Fibroblast of the aortic adventitia (primary cell): ENCODE measurements around the gene GAB2. TPM values are rescaled to one million over a fixed set of nuclear protein-coding genes. Genes with fewer than 3 reads are reported as not detected.
"Not testable (repeated sequence)": the region's sequence is repeated elsewhere in the genome, so short reads cannot be mapped to it uniquely, and the experiment has no call there.

Experiments
- DNase-seq: peaks from one replicate; pipeline ENCODE4 v3.0.0-alpha.2; 2010; ENCODE audit warnings: low read depth
- H3K4me3 ChIP-seq: 2 replicates; pipeline ENCODE4 v1.5.1; 2011; ENCODE audit warnings: low read depth, mild to moderate bottlenecking, control low read depth, low read length, moderate library complexity
- CTCF ChIP-seq: IDR thresholded peaks from 2 replicates; pipeline ENCODE4 v1.5.1; 2011; ENCODE audit warnings: mild to moderate bottlenecking, low read length, control low read depth, inconsistent platforms; ENCODE audit not compliant: insufficient read depth
- total RNA-seq: library from RNA; depleted of rRNA; stranded (reverse); fragments of >200 nt; gene quantifications from 2 replicates; pipeline ENCODE4 v1.2.3, GENCODE V29; 2012; ENCODE audit warnings: low replicate concordance

GAB2 gene
- total RNA-seq, 1 donor, result 16.4 TPM

GRCh38 chr11:78248191-78248590 is 169.4 kb downstream of the GAB2 start:
- peak; percentile 42 for DNase-seq
- no peak overlapping the region for H3K4me3 ChIP-seq
- no peak for TF ChIP-seq CTCF

- H3K4me3 ChIP-seq, result no peak overlapping the region
- no peak for TF ChIP-seq CTCF
- DNase-seq, result peak; percentile 62
These were observed 172.9 kb downstream of the GAB2 start for GRCh38 chr11:78244546-78245255.

GRCh38 chr11:78244080-78244479 is 173.5 kb downstream of the GAB2 start:
- H3K4me3 ChIP-seq, result no peak overlapping the region
- no peak for TF ChIP-seq CTCF
- peak; percentile 51 for DNase-seq

GRCh38 chr11:78241475-78241874 is 176.1 kb downstream of the GAB2 start:
- no peak overlapping the region for H3K4me3 ChIP-seq
- TF ChIP-seq CTCF, result no peak
- no peak for DNase-seq

- TF ChIP-seq CTCF, result no peak
- no peak for DNase-seq
- H3K4me3 ChIP-seq, result no peak overlapping the region
These were observed 177.8 kb downstream of the GAB2 start for GRCh38 chr11:78239781-78240180.

- no peak for DNase-seq
- no peak overlapping the region for H3K4me3 ChIP-seq
- no peak for TF ChIP-seq CTCF
These were observed 180.2 kb downstream of the GAB2 start for GRCh38 chr11:78237293-78238046.

- TF ChIP-seq CTCF, result no peak
- H3K4me3 ChIP-seq, result no peak overlapping the region
- no peak for DNase-seq
These were observed 183.6 kb downstream of the GAB2 start for GRCh38 chr11:78234006-78234405.

GRCh38 chr11:78233046-78233445 is 184.6 kb downstream of the GAB2 start:
- H3K4me3 ChIP-seq, DNase-seq: not testable (repeated sequence)
